ENCODE data around the gene MUCL1.

DNA sequence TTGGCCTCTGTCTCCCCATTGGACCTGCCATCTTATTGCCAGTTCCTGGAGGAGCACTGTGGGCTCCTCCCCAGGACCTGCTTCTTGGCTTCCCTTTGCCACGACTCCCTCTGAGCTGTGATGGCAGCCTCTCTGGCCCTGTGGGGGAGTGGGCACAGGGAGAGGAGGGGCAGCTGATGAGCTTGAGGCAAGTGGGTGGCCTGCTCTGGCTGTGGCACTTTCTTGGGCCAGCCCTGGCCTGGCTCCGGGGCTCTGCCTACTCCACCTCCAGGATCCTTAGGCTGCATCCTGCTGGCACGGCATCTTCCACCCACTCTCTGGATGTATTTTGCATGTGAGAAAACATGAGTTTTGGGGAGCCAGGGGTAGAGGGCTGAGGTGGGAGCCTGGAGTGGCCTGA, 32.6 kb upstream of the MUCL1 start:
- TF ChIP-seq, protein P1, sequence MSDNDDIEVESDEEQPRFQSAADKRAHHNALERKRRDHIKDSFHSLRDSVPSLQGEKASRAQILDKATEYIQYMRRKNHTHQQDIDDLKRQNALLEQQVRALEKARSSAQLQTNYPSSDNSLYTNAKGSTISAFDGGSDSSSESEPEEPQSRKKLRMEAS (IDR thresholded peaks at IDR 0.05) = no peak
- TF ChIP-seq, protein P2, sequence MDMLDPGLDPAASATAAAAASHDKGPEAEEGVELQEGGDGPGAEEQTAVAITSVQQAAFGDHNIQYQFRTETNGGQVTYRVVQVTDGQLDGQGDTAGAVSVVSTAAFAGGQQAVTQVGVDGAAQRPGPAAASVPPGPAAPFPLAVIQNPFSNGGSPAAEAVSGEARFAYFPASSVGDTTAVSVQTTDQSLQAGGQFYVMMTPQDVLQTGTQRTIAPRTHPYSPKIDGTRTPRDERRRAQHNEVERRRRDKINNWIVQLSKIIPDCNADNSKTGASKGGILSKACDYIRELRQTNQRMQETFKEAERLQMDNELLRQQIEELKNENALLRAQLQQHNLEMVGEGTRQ (IDR thresholded peaks at IDR 0.05; ENCODE audit: low read length) = no peak
- TF ChIP-seq, protein P3, sequence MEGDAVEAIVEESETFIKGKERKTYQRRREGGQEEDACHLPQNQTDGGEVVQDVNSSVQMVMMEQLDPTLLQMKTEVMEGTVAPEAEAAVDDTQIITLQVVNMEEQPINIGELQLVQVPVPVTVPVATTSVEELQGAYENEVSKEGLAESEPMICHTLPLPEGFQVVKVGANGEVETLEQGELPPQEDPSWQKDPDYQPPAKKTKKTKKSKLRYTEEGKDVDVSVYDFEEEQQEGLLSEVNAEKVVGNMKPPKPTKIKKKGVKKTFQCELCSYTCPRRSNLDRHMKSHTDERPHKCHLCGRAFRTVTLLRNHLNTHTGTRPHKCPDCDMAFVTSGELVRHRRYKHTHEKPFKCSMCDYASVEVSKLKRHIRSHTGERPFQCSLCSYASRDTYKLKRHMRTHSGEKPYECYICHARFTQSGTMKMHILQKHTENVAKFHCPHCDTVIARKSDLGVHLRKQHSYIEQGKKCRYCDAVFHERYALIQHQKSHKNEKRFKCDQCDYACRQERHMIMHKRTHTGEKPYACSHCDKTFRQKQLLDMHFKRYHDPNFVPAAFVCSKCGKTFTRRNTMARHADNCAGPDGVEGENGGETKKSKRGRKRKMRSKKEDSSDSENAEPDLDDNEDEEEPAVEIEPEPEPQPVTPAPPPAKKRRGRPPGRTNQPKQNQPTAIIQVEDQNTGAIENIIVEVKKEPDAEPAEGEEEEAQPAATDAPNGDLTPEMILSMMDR (IDR thresholded peaks at IDR 0.05; ENCODE audit: control extremely low read depth in 1 of 3, insufficient read depth in 1 of 3, low read depth in 1 of 3, low read length in 3 of 3) = no peak
- TF ChIP-seq SIN3A (conservative IDR thresholded peaks at IDR 0.05 in 1 of 2, IDR thresholded peaks at IDR 0.05 in 1 of 2; ENCODE audit: low read depth in 1 of 2, low read length in 2 of 2) = no peak
- TF ChIP-seq GTF2F1 (IDR thresholded peaks at IDR 0.05; ENCODE audit: borderline replicate concordance, low read depth, low read length) = no peak
